ENCODE measurements around the gene LRMDA.

The LRMDA gene

DNA sequence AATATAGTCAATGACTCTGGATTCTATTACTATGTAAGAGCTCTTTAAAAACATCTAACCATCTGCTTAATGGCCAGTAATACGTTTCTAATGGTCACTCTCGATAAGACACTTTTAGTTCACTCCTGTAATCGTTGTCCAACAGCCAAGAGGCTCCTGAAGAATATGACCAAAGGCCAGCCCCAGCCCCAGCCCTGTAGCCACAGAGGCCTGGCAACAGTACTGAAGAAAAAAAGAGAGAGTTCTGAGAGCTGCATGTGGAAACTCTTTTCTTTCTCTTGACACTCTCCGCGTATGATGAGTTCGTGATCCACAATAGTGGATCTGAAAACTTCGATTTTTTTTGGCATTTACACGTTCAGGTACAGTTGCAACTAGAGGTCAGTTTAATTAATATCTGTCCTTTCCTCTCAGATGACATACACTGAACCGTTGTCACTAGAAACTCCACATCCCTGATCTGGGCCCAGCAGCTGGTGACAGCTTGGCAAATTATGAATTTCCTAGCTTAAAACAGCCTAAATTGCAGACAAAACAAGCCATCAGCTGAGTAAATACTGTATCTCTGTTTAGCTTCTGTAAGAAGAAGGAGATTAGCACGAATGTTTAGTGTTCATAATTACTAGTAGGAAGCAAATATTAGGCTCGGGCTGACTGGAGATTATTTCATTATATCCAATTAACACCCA is 456.7 kb downstream of the LRMDA start:
- DNase-seq, result no peak

DNA sequence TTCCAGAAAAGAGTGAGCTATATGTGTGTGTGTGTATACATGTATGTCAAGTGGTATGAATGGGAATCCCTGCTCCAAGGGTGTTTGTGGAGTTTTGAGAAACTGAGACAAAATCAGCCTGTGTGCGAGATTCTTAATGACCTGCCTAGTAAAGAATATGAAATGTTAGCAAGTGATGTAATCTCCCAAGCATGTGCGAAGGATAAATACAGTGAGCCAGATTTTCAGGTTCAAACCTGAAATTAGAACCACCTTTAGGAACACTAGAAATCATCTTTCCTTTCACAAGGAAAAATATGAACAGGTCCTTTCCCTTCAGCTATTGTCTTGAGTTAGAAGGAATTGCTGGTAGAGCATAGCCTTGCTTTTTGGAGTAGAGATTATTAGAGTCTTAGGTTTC is 457.6 kb downstream of the LRMDA start:
- DNase-seq, result no peak

DNA sequence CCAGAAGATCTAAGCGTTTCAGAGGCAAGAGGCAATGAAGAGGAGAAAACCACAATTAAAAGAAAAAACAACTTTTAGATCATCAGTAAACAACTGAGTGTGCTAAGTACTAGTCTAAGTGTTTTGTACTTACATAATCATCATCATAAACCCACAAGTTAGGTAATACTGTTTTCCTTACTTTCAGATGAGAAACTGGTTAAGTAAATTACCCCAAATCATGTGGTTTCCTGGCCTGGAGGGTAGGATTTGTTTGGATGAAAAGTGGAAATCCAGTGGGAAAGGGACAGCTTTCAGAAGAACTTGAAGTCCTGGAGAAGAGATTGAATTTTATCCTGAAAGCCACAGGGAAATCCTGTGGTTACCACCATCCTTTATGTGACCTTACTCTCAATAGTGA is 463.3 kb downstream of the LRMDA start:
- DNase-seq, result no peak

DNA sequence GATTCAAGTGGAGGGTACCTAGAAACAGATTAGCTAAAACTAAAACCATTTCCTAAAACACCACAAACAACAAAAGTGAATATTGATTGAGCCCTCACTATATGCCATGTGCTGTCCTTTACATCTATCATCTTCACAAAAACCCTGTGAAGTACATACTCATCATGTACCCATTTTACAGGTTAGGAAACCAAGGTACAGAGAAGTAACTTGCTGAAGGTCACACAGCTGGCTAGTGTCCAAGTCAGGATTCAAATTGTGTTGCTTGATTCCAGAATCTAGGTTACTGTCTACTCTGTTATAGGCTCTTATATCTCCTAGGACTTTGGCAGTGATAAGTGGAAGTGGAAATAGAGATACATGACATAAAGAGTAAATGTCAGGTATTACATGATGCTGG is 463.8 kb downstream of the LRMDA start:
- DNase-seq, result no peak

DNA sequence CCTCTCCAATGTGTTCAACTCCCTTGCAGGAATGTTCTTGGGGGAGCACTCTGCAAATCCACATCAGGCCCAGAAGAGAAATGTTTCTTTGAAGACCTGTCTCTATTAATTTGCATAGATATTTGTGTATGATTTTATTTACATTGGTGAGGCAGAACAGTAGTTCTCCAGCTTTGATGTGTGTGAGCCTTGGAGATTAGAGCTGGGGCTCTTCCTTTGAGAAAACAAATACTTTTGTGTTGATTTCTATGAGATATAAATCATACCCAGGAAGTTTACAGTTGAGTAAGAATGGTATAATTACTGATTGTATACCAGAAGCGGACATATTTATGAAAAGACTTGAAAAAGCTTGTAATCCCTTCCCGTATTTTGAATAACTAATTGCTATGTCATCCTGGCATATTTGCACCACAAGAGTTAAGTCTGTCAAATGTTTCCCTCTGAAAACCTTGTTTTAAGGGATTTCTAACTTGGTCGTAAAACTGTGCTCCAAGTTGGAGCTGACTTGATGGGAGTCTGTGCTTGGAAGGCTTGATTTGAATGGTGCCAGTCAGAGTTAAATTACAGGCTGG is 468.5 kb downstream of the LRMDA start:
- no peak for DNase-seq

DNA sequence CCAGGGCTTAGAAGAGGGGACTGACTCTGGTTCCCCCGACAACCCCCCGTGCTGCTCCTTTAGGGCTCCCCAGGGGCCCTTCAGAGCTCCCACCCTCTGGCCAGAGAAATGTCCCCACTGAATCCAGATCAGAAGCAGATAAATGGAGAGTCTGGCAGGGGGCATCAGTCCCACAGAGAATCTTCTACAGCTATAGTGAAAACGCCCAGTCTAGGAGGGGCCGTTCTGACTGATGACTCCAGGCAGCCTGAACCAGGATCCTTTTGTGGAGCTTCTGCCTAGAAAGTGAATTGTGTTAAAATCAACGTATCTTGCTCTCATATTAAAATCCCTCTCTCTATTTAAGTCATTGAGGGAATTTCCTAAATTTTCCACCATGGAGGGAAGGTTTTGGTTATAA is 471.4 kb downstream of the LRMDA start:
- no peak for DNase-seq

DNA sequence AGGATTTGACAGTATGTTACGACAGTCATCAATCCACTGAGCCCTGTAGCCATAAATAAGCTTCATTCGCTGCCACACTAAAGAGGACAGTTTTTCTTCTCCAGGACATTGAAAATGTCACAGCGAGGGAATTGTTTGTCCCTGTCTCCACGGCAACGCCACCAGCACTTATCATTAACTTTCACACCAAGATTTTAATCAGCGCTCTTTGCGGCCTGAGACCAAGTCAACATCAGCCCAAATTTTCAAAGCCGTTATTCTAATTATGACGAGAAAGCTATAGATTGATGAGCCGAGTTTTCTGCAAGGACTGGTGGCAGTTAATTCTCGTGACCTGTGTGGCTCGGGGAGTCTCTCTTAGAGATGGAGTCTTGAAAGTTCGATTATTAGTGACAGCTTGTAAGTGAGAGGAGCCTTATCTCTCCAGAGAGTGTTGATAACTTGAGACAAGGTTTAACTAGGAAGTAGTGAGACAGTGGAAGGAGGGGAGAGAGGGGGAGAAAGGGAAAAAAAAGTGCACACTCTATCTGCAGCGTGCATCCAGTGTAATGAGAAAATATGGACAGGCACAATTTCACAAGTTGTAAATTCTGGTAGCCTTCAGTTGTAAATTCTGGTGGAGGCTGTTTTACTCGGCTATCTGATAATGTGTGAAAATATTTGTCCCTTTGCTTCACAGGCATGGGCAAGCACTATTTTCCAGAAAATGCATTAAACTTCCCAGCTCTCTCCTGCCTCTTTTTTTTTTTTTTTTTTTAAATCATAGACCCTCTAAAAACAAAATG is 473.3 kb downstream of the LRMDA start:
- no peak for DNase-seq

DNA sequence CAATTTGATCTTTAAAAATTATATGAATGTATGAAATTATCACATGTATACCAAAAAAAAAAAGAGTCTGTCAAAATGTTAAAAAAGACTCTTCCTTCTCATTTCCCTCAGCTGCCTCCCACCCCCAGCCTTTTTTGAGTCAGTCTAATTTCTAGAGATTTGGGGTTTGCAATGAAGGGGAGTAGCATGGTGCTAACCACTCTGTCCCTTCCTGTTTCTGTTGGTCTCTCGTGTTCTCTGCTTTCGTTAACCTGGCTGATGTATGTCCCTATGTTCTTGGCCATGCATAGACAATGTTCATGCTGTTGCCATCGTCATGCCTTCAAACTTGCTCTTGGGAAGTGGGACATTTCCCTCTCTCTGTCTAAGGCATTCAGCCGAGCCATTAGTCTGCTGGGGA is 474.1 kb downstream of the LRMDA start:
- no peak for DNase-seq

DNA sequence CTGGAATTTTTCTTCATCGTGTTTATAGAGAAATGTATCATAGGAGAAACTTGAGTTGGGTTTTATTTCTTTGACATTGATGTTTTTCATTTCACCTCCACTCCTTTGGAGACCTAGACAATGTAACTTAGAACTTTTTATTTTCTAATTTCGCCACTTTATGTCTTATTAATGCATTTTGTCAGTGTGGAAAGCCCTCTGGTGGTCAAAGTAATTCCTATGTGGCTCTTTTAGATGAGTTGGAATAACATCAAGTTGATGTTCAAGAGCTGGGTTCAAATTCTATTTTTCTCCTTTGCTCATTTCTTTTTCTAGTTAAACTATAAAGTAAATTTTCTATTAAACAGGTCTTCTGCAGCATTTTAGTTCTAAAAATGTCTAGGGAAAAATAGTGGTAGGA is 478.6 kb downstream of the LRMDA start:
- DNase-seq, result no peak

DNA sequence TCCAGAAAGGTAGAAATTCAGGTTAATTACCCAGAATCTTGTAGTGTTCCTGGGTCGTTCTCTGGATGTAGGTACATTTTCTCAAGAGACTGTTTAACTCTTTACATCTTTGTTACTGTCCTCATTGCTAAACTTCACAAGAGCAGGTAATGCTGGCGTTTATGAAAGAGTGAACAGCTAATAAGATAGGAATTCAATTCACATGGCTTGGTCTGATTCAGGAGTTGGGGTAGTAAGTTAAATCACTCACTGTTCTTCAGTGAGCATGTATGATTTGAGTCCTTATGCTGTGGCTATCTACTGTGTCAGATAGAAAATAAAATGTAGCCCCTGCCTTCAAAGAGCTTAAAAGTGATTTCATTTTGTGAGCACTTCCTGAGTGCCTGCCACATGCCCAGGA is 480.0 kb downstream of the LRMDA start:
- DNase-seq, result no peak

DNA sequence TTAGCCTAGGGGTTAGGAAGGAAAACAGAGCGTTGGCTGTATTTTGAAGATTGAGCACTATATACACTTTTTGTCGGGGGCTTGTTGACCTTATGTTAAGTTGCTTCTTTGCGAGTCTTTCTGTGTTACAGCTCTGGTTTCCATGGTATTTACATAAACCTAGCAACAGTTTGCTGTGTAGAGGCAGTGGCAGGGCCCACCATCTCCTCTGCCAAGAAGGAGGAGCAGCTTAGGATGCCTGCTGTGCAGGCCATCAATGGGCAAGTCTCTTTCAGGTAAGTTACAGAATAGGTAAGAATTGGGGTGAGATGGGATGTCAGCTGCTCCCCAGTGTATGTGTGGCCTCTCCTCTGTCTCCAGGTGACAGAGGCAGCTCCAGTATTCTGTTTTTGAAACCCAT is 485.5 kb downstream of the LRMDA start:
- no peak for DNase-seq

DNA sequence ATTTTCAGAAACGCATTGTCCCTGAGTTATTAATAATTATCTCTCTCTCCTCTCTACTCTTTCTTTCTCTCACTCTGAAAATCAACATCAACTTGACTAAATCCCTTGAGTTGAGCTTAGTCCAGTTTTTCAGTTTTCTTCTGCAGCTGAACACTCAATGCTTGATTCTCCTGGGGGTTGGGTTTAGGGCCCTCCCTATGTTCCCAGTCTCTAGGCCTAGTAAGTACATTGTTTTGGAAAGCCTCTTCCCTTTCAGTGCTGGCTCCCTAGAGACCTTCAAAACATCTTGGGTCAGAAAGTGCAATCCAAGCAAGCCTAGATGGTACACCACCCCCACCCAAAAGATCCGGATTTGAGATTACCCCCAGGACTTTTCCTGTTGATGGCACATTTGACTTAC is 488.5 kb downstream of the LRMDA start:
- DNase-seq, result no peak

DNA sequence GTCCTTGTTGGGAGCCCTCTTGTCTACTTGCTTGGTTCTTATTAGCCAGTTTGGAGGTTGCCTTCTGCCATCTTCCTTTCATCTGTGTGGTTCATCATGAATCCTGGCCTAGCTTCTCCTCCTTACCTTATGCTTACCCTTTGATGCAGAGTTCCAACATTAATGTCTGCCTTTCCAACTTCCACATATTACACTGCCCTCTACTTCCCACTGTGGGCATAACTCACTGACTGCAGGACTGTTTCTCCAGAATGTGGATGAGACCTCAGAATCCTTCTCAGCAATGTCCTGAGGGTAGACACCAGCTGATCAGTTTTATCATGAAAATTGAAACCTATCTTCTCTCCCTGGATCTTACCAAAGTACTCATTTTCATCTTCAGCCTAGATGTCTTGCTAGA is 491.0 kb downstream of the LRMDA start:
- no peak for DNase-seq

DNA sequence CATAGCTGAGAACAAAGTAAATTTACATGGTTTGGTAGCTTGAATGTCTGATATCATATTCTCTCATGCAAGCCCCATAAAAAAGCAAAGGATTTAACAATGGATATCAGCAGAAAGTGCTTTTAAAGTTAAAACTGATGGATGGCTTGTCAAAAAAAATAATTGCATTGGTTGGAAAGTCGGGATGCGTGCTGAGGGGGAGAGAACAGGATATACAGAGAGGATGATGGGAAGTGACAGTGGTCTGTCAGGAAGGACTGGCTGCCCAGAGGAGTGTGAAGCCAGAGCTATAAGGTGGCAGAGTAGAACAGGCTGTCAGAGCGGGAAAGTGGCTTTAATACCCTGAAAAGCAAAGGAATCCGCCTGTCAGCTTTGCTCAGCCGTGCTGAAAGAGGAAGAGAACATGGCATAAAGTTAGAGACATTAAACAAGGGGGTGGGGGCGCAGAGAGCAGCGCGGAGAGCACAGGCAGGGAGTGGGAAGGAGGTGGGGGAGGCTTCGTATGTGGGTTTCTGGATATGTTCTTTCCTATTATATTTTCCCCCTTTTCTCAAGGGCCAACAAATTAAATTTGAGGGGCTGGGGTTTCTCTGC is 493.0 kb downstream of the LRMDA start:
- DNase-seq, result no peak

DNA sequence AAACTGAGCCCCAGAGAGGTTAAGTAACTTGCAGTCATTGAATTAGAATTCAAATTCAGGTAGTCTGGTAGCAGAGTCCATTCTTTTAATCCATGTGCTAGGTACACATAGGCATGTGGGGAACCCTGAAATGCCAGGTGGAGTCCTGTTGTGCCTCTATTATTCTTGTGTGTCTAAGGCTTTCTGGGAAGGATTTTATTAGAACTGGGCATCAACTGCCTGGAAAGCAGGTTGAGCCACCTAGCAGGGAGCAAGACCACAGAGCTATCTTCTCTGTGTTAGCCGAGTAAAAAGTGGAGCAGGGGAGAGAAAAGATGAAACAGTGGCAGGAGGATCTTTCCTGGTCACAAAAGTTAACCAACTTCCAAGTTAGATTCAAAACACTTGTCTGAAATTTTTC is 494.6 kb downstream of the LRMDA start:
- DNase-seq, result no peak

DNA sequence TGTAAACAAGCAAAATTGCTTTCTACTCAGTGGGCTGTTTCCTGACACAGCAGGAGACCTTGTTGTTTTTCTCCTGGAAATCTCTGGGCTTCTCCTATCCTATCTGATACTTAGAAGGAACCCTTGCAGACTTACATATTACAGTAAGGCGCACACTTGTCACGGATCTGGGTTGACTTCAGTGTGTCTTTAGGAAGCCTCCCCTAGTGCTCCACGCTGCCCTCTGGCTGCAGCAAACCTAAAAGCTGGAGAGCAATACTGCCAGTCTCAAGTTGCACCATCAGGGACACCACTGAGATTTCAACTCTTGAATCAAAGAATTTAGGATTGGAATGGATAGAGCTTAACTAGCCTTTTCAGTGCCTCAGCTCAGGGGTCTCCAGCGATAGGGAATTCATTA is 495.3 kb downstream of the LRMDA start:
- DNase-seq, result no peak

DNA sequence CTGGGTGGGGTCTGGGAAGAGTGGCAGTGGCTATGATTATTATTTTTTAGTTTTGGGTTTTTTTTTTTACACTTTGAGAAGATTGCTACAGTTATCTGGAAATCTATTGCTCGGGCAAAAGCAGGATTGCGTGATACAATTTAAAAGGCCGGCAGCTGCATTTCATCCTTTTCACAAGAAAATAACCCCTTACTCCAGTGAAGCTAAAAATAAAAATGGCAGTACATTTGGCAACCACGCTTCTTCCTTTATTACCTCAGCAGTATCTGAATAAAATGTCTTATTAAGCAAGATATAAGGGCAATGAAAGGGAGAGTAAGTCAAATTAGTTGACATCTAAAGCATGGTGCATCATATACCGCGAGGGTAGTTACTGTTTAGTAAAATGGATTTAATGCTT is 496.8 kb downstream of the LRMDA start:
- no peak for DNase-seq

DNA sequence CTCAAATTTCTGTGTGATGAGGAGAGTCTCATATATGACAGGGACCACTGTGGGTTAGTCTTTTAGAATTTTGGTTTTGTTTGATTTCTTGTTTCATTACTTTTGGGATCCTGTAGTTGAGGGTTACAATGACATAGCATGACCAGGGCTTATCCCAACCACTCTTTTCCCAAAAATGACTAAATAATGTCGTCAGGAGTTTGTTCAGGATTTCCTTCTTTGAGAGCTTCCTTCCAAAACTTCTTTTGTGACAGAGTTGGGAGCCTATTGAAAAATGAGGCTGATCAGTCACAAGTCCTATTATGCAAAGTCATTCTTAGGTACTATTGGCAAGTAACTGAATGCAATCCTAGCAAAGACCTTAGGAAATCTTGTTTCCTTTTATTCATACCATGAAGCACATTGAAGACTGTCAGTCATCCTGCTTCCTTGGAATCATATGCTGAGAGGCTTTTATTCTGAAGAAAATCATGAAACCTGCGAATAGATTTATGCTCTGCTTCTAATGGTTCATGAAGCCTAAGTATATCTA is 498.3 kb downstream of the LRMDA start:
- no peak for DNase-seq

DNA sequence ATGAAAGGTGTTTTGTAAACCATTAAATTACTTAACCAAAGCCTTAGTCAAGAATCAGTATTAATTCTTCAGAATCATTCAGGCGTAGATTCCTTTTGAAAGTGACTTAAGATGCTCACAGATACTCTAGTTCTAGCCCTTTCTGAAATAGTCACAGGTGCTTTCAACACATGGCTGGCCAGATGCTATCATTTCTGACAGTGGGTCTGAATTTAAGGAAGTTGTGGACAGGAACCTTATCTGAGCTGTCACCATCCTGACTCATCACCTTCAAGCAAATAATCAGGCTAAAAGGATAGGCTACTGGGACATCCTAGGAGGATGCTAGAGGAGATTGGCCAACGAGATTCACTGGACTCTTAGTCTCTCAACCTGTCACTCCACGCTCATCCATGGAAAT is 501.5 kb downstream of the LRMDA start:
- DNase-seq, result no peak

DNA sequence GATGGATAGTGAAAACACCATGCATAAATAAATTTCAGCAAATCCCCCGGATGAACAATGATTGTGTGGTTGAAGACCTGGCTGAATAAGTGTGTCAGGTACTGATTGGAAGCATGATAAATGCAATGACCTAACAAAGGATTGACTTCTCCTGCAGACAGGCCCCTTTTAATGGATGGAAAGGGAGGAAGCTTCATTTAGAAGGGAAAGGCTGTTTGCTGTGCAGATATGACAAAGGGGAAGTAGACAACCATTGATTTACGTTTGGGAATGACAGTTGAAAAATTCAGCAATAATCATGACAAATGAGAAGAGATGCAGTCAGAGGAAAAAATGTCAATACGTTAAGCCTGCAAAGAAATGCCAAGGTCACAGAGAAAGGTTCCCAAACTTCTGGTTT is 503.8 kb downstream of the LRMDA start:
- no peak for DNase-seq

DNA sequence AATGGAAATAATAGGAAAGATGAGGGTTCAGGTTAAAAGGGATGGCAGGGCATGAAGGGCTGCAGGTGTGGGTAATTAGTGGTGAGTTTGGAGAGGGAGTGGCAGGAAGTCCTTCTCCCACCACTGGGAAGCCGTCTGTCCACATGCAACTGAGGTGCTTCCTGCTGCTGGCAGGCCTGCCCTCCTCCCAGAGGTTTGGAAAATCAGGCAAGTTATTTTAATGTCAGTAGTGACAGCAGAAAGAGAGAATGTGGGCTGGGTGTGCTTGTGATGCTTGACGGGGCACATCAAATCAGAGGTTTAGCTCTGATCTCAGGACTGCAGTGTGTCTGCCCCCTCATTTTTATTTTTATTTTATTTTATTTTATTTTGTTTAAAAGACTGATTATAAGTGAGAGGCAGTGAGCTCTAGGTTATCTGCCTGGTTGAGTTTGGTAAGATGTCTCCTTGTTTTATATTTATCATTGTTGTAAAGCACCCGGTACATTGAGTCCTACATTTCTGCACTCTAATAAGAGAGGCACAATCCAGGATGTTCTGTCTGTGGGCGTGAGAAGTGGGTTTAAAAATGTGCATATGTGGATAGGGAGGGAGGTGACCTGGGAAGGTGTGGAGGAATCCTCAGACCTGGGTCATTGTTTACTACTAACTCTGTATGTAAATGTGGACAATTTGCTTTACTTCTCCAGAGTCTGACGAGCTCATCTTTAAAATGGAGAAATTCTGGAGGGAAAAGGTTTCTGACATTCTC is 504.4 kb downstream of the LRMDA start:
- no peak for DNase-seq

DNA sequence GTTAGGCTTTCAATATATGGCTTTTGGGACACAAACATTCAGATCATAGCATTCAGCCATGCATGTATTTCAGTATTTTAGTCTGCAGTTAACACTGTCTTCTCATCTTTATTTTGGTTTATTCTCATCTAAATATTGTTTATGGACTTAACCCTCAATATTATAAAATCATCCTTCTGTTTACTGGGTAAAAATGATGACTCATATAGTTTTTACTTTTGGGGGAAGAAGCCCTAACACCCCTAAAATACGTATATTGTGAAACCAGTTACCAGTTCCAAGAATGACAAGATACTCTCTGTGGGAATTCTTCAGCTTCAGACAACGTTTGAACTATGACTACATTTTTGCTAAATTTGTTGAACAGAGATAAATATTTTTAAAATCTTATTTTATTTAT is 505.4 kb downstream of the LRMDA start:
- DNase-seq, result no peak

DNA sequence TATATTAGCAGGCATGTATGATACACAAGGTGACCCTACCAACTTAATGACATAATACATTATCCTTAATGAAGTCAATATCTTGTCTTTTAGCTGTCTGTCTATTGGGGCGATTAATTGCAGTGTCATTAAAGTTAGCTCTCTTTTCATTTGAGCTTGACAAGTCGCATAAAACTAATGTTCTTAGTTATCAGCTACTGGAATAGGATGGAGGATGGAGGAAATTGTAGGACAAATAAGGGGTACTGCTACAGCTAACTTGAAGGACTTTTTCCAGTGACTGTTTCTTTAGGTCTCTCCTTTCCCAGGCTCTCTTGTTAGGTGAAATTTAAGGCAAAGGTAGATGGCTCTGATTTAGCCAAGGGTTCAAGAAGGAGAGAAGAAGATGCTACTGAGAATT is 506.4 kb downstream of the LRMDA start:
- DNase-seq, result no peak

Measured in NK-92 treated with Interleukin-12 subunit alpha and Interleukin-12 subunit beta, amount 100 ng/mL, for 24 hours (cell line).